Activated CD4-positive, alpha-beta T cell treated with anti-CD3 and anti-CD28 coated beads, Interleukin-2, amount 10 ng/mL, durations not matched to agents 7 days and 5 days (primary cell): ENCODE data around the gene DDIT3. TPM values are rescaled to one million over a fixed set of nuclear protein-coding genes. Genes with fewer than 3 reads are reported as not detected.
"Not testable (repeated sequence)": the region's sequence is repeated elsewhere in the genome, so short reads cannot be mapped to it uniquely, and the experiment has no call there.

ENCODE experiments used
- CTCF ChIA-PET: fragments of 350-600 bp; sonication (Branson Sonifier 250); formaldehyde crosslinking; loops from one replicate; lab custom pipeline; 2021; ENCODE audit warnings: antibody characterized with exemption; lab: Charles Lee
- POLR2A ChIA-PET: fragments of 350-600 bp; sonication (Branson Sonifier 250); formaldehyde crosslinking; loops from one replicate; lab custom pipeline; 2021; ENCODE audit warnings: antibody characterized with exemption; lab: Charles Lee
- DNase-seq: peaks from one replicate; pipeline ENCODE4 v3.0.0-alpha.2; 2020
- H3K27ac Mint-ChIP-seq: one replicate; pipeline ENCODE4 v1.8.0; 2021; ENCODE audit warnings: mild to moderate bottlenecking, moderate library complexity, mixed read lengths
- H3K27me3 Mint-ChIP-seq: one replicate; pipeline ENCODE4 v1.8.0; 2021; ENCODE audit warnings: mixed read lengths
- H3K36me3 Mint-ChIP-seq: one replicate; pipeline ENCODE4 v1.8.0; 2021; ENCODE audit warnings: low read depth, mixed read lengths
- H3K4me1 Mint-ChIP-seq: one replicate; pipeline ENCODE4 v1.8.0; 2021; ENCODE audit warnings: mixed read lengths
- H3K4me3 Mint-ChIP-seq: one replicate; pipeline ENCODE4 v1.8.0; 2021; ENCODE audit warnings: mild to moderate bottlenecking, moderate library complexity, mixed read lengths
- H3K9me3 Mint-ChIP-seq: one replicate; pipeline ENCODE4 v1.8.0; 2021; ENCODE audit warnings: mixed read lengths
- total RNA-seq, 2 experiments: library from RNA; stranded (reverse); gene quantifications; one replicate each; pipeline ENCODE4 v1.2.3, GENCODE V29; 2021

The DDIT3 gene
- total RNA-seq, 2 experiments from 2014 or later: 10.5 to 11.4 TPM

DNA sequence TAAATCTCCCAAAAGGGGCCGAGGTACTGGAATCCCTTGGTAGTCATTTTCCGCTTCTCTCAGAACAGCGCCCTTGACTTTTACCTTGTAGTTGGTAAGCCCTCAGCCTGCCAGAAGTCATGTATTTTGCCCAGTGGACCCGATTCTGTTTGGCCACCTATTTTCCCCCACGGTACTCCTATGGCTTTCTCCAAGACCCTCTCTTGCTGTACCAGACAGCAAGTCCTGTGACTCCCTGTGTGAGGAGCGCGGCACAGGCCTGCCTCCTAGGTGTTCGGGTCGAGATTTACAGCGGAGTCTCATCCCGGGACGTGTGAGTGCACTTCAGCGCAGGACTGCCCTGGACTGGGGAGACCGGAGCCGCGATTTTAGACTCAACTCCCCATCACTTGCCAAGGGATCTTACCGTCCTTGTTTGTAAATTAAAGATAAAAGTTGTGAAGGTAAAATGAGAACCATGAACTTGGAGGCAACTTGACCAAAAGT is 1.3 kb upstream of the DDIT3 start:
- peaks cover 65% of the 10 kb centered on the region for H3K4me1 Mint-ChIP-seq
- CTCF ChIA-PET: interaction anchor here (1.3 kb wide), 1 partner anchor 63 kb away, joined by 3 read pairs; no protein-coding TSS in a partner anchor
- DNase-seq: peak; percentile 21

GRCh38 chr12:57519796-57520052 is 590 bp downstream of the DDIT3 start:
- peaks cover 57% of the 10 kb centered on the region for H3K4me1 Mint-ChIP-seq

More for the DNA sequence above, 1.3 kb upstream of the DDIT3 start:
- Mint-ChIP-seq H3K4me3 (peak overlapping the region; percentile 96), H3K36me3 (peaks cover 36% of the 10 kb centered on the region), H3K9me3 (no peaks in the 10 kb centered on the region), H3K27me3 (no peaks in the 10 kb centered on the region), H3K27ac (peak overlapping the region; percentile 100)
- POLR2A ChIA-PET: no interaction called here

GRCh38 chr12:57518920-57519795 is 1.2 kb downstream of the DDIT3 start:
- no peak for DNase-seq
- Mint-ChIP-seq H3K27me3 (no peaks in the 10 kb centered on the region), H3K36me3 (peaks cover 51% of the 10 kb centered on the region), H3K27ac (peak overlapping the region; percentile 100), H3K4me3 (peak overlapping the region; percentile 96), H3K4me1 (peaks cover 52% of the 10 kb centered on the region), H3K9me3 (no peaks in the 10 kb centered on the region)
- ChIA-PET POLR2A (interaction anchor here (0.6 kb wide), 1 partner anchor 830 kb away, joined by 3 read pairs; no protein-coding TSS in a partner anchor), CTCF (interaction anchor here (1.8 kb wide), 1 partner anchor 16 kb away, joined by 7 read pairs; no protein-coding TSS in a partner anchor)

More at GRCh38 chr12:57519796-57520052, 590 bp downstream of the DDIT3 start:
- Mint-ChIP-seq H3K9me3 (no peaks in the 10 kb centered on the region), H3K4me3 (peak overlapping the region; percentile 96), H3K36me3 (peaks cover 50% of the 10 kb centered on the region), H3K27me3 (no peaks in the 10 kb centered on the region), H3K27ac (peak overlapping the region; percentile 100)
- peak; percentile 32 for DNase-seq
- ChIA-PET POLR2A (interaction anchor here (0.6 kb wide), 1 partner anchor 830 kb away, joined by 3 read pairs; no protein-coding TSS in a partner anchor), CTCF (interaction anchor here (1.8 kb wide), 1 partner anchor 16 kb away, joined by 7 read pairs; no protein-coding TSS in a partner anchor)

DNA sequence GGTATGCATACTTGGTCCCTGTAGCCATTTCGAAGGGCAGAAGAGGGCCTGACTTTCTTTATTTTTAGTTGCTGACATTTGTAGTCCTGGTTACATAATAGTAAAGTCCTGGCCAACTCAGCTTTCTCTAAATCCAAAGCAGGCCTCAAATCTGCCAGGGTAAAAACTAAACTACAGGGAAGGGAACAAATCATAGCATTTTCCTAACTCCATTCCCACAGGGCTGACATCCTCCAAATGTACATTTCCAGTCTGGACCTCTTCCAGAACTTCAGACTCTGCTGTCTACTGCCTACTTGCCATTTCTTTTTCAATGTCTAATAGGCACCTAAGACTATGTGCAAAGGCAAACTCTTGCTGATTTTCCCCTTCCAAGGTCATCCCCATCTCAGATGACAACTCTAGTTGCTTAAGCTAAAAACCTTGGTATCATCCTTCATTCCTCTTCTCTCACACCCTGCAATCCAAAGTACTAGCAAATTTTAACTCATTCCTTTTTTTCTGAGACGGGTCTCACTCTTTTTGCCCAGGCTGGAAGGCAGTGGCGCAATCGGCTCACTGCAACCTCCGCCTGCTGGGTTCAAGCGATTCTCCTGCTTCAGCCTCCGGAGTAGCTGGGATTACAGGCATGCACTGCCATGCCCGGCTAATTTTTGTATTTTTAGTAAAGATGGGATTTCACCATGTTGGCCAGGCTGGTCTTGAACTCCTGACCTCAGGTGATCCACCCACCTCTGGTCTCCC is 2.0 kb downstream of the DDIT3 start:
- H3K9me3 Mint-ChIP-seq: no peaks in the 10 kb centered on the region
- peaks cover 43% of the 10 kb centered on the region for H3K4me1 Mint-ChIP-seq
- H3K36me3 Mint-ChIP-seq: peaks cover 53% of the 10 kb centered on the region
- H3K27ac Mint-ChIP-seq: peak overlapping the region; percentile 50
- no peak for DNase-seq
- H3K27me3 Mint-ChIP-seq: no peaks in the 10 kb centered on the region
- CTCF ChIA-PET: interaction anchor here (1.5 to 2.5 kb wide), 2 partner anchors 14 to 17 kb away, joined by 3 to 7 read pairs; no protein-coding TSS in a partner anchor
- POLR2A ChIA-PET: no interaction called here
- H3K4me3 Mint-ChIP-seq: peak overlapping the region; percentile 96

- CTCF ChIA-PET: interaction anchor here (1.5 to 2.5 kb wide), 2 partner anchors 13 to 16 kb away, joined by 3 to 7 read pairs; no protein-coding TSS in a partner anchor
- Mint-ChIP-seq H3K27ac (peak overlapping the region; percentile 60), H3K4me1 (peaks cover 40% of the 10 kb centered on the region), H3K36me3 (peaks cover 59% of the 10 kb centered on the region)
- H3K4me3 Mint-ChIP-seq, DNase-seq, POLR2A ChIA-PET, H3K9me3 Mint-ChIP-seq, H3K27me3 Mint-ChIP-seq: not testable (repeated sequence)
Measured at GRCh38 chr12:57517718-57518117, 2.6 kb downstream of the DDIT3 start.

DNA sequence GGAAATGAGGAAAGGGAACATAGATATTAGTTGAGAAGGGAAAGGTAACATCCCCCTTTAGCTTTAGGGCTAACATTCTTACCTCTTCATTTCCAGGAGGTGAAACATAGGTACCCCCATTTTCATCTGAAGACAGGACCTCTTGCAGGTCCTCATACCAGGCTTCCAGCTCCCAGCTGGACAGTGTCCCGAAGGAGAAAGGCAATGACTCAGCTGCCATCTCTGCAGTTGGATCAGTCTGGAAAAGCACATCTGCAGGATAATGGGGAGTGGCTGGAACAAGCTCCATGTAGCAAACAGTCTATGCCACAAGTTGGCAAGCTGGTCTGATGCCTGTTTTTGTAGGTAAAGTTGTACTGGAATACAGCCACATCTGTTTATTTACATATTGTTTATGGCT is 3.1 kb downstream of the DDIT3 start:
- Mint-ChIP-seq H3K4me1 (peaks cover 38% of the 10 kb centered on the region), H3K4me3 (no peak overlapping the region)

GRCh38 chr12:57516617-57517153 is 3.6 kb downstream of the DDIT3 start:
- Mint-ChIP-seq H3K27ac (peak overlapping the region; percentile 50), H3K4me3 (no peak overlapping the region), H3K36me3 (peaks cover 68% of the 10 kb centered on the region), H3K27me3 (no peaks in the 10 kb centered on the region), H3K4me1 (peaks cover 35% of the 10 kb centered on the region), H3K9me3 (no peaks in the 10 kb centered on the region)
- ChIA-PET CTCF (interaction anchor here (1.0 to 3.0 kb wide), 6 partner anchors 12 to 34 kb away, joined by 3 to 16 read pairs (median 4); no protein-coding TSS in a partner anchor), POLR2A (interaction anchor here (0.6 kb wide), 1 partner anchor 29 kb away, joined by 3 read pairs; no protein-coding TSS in a partner anchor)
- no peak for DNase-seq

More for the DNA sequence above, 3.1 kb downstream of the DDIT3 start:
- POLR2A ChIA-PET: interaction anchor here (0.6 kb wide), 1 partner anchor 28 kb away, joined by 3 read pairs; no protein-coding TSS in a partner anchor
- Mint-ChIP-seq H3K27me3 (no peaks in the 10 kb centered on the region), H3K36me3 (peaks cover 64% of the 10 kb centered on the region), H3K27ac (peak overlapping the region; percentile 60), H3K9me3 (no peaks in the 10 kb centered on the region)
- no peak for DNase-seq
- CTCF ChIA-PET: interaction anchor here (1.1 to 3.0 kb wide), 6 partner anchors 13 to 28 kb away, joined by 3 to 16 read pairs (median 4); no protein-coding TSS in a partner anchor

- no peak for DNase-seq
- H3K9me3 Mint-ChIP-seq: no peaks in the 10 kb centered on the region
- H3K4me3 Mint-ChIP-seq: no peak overlapping the region
- ChIA-PET POLR2A (no interaction called here), CTCF (interaction anchor here (0.7 to 3.0 kb wide), 7 partner anchors 12 to 33 kb away, joined by 3 to 16 read pairs (median 4); no protein-coding TSS in a partner anchor)
- no peaks in the 10 kb centered on the region for H3K27me3 Mint-ChIP-seq
- no peak overlapping the region for H3K27ac Mint-ChIP-seq
- peaks cover 29% of the 10 kb centered on the region for H3K4me1 Mint-ChIP-seq
- peaks cover 73% of the 10 kb centered on the region for H3K36me3 Mint-ChIP-seq
Measured at GRCh38 chr12:57515934-57516541, 4.3 kb downstream of the DDIT3 start.

DNA sequence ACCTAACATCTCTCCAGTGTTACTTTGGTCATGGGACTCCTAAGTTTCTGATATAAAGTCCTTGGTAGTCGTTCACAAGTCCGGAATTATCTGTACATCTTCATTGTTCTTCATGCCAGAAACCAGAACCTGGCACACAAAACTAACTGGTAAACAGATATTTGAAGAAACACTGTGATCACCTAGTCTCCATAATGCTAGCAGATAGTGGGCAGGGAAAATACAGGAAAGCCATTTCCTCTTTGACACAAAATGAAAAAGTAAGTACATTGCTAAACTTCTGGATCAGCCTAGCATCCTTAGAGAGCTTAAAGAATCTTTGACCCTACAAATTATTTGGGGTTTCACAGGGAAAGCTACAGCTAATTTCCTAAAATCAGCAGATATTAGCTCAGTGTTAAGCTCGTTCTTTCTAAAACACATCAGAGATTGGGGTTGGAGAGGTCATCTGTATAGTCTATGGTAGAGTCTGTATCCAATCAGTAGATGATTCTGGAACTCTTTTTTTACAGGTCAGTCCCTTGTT is 4.8 kb downstream of the DDIT3 start:
- Mint-ChIP-seq H3K27me3 (no peaks in the 10 kb centered on the region), H3K9me3 (no peaks in the 10 kb centered on the region), H3K4me3 (no peak overlapping the region), H3K4me1 (peaks cover 26% of the 10 kb centered on the region), H3K36me3 (peaks cover 73% of the 10 kb centered on the region), H3K27ac (no peak overlapping the region)
- no peak for DNase-seq
- ChIA-PET POLR2A (no interaction called here), CTCF (interaction anchor here (0.7 to 3.0 kb wide), 6 partner anchors 8 to 33 kb away, joined by 3 to 16 read pairs (median 4); no protein-coding TSS in a partner anchor)

DNA sequence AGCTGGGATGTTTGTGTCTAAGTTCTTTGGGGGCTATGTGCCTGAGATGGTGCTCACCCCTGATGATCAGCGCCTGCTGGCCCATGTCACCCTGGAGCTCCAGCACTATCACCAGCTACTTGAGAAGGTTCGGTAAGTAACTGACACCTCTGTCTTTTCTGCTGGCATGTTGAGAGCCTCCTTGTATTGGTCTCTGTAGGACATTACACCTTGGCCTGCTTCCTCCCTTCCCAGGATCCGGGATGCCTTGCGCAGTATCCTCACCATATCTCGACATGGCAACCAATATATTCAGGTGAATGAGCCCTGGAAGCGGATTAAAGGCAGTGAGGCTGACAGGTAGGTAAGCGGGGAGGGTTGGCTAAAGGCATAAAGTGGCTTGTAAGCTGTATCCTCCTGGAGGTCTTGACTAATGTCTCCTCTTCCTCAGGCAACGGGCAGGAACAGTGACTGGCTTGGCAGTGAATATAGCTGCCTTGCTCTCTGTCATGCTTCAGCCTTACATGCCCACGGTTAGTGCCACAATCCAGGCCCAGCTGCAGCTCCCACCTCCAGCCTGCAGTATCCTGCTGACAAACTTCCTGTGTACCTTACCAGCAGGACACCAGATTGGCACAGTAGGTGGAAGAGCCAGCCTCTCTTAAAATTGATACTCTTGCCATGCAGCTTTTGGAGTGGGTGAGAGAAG is 5.5 kb downstream of the DDIT3 start:
- Mint-ChIP-seq H3K27ac (no peak overlapping the region), H3K4me3 (no peak overlapping the region), H3K9me3 (no peaks in the 10 kb centered on the region), H3K36me3 (peaks cover 70% of the 10 kb centered on the region), H3K27me3 (no peaks in the 10 kb centered on the region), H3K4me1 (peaks cover 26% of the 10 kb centered on the region)
- ChIA-PET POLR2A (no interaction called here), CTCF (interaction anchor here (0.5 to 3.0 kb wide), 4 partner anchors 9 to 87 kb away, joined by 3 to 16 read pairs (median 4); no protein-coding TSS in a partner anchor)
- DNase-seq: no peak

DNA sequence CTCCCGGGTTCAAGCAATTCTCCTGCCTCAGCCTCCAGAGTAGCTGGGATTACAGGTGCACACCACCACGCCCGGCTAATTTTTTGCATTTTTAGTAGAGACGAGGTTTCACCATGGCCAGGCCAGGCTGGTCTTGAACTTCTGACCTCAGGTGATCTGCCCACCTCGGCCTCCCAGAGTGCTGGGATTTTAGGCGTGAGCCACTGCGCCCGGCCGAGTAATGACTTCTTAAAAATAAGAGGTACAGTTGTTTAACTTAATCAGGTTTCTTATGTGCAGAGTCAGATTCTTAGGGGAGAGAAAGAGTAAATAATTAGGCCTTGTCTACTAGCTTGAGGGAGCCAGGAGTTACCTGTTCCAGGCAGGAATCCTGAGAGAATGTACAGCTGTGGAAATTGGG is 6.1 kb downstream of the DDIT3 start:
- Mint-ChIP-seq H3K36me3 (peaks cover 72% of the 10 kb centered on the region), H3K27ac (peak overlapping the region; percentile 47), H3K4me1 (peaks cover 23% of the 10 kb centered on the region)
- CTCF ChIA-PET: interaction anchor here (1.3 to 3.0 kb wide), 3 partner anchors 10 to 23 kb away, joined by 3 to 16 read pairs (median 4); no protein-coding TSS in a partner anchor
- H3K4me3 Mint-ChIP-seq, DNase-seq, H3K9me3 Mint-ChIP-seq, H3K27me3 Mint-ChIP-seq, POLR2A ChIA-PET: not testable (repeated sequence)
